Activated T-helper 2 cell treated with anti-CD3 and anti-CD28 coated beads, Interferon-gamma antibody, Interleukin-2, Interleukin-4, amounts not matched to agents 10 μg/mL and 5 μg/mL and 100 μg/mL, durations not matched to agents 14 hours and 24 hours and 36 hours (primary cell): ENCODE measurements around the gene NRK. TPM values are rescaled to one million over a fixed set of nuclear protein-coding genes. Genes with fewer than 3 reads are reported as not detected.

Source experiments
- total RNA-seq: library from RNA; stranded (reverse); gene quantifications from 2 replicates; pipeline ENCODE4 v1.2.3, GENCODE V29; 2022

The NRK gene
- total RNA-seq, 1 donor from 2014 or later: not detected

Other genes with a start within 250 kb of the NRK start
- not detected in 2 replicates for gene SERPINA7, start 216.2 kb downstream of the NRK start, total RNA-seq